WTC11 (cell line): ENCODE measurements around the gene CD40LG.

Experiments
- CBFB ChIP-seq: sonication (generic); formaldehyde crosslinking; IDR thresholded peaks from 2 replicates; pipeline ENCODE4 v1.8.1; 2022; ENCODE audit warnings: mild to moderate bottlenecking, low read depth, missing genetic modification reagents
- KAT7 ChIP-seq: sonication (generic); formaldehyde crosslinking; IDR thresholded peaks from 2 replicates; pipeline ENCODE4 v1.8.1; 2023; ENCODE audit warnings: missing genetic modification reagents, mild to moderate bottlenecking, borderline replicate concordance
- TEAD4 ChIP-seq: sonication (generic); formaldehyde crosslinking; IDR thresholded peaks from 2 replicates; pipeline ENCODE4 v1.8.0; 2022; ENCODE audit warnings: mild to moderate bottlenecking, missing genetic modification reagents
- ZNF232 ChIP-seq: sonication (generic); formaldehyde crosslinking; IDR thresholded peaks from 2 replicates; pipeline ENCODE4 v1.8.0; 2022; ENCODE audit warnings: mild to moderate bottlenecking, missing genetic modification reagents
- TF ChIP-seq, protein P1 (sequence below): sonication (generic); formaldehyde crosslinking; IDR thresholded peaks from 2 replicates; pipeline ENCODE4 v1.8.0; 2022; ENCODE audit warnings: mild to moderate bottlenecking, missing genetic modification reagents

DNA sequence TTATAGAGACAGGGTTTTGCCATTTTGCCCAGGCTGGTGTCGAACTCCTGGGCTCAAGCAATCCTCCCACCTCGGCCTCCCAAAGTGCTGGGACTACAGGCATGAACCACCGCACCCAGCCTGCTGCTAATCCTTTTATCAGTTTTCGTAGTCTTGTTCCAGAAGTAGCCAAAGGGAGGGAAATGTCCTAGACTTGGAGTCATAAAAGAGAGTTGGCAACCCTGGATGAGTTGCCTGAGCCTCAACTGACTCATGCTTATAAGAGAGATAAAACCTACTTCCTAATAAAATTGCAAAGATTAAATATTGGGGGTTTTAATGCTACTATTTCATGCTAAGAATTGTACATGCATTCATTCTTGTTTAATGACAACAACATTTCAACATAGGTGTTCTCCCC, 44.3 kb downstream of the CD40LG start:
- TF ChIP-seq, protein P1, sequence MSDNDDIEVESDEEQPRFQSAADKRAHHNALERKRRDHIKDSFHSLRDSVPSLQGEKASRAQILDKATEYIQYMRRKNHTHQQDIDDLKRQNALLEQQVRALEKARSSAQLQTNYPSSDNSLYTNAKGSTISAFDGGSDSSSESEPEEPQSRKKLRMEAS (CRISPR knock-in tag) = no peak
- TF ChIP-seq KAT7 (no peak), CBFB (CRISPR knock-in tag) (no peak), TEAD4 (CRISPR knock-in tag) (no peak), ZNF232 (no peak)
